ENCODE data around the gene BIRC7. TPM values are rescaled to one million over a fixed set of nuclear protein-coding genes. Genes with fewer than 3 reads are reported as not detected.
A peak's percentile ranks its signal among the peaks of the same experiment; 100 is the strongest.

BIRC7 gene
- total RNA-seq, 1 experiment from 2014 or later: 0.10 TPM

GRCh38 chr20:63226042-63226943 is 9.4 kb upstream of the BIRC7 start:
- H3K4me3 ChIP-seq: no peak overlapping the region
- no peak for DNase-seq
- H3K9me3 ChIP-seq (replicated peaks): no peaks in the 10 kb centered on the region
- H3K36me3 ChIP-seq: no peaks in the 10 kb centered on the region
- peaks cover 31% of the 10 kb centered on the region for H3K27me3 ChIP-seq
- H3K27ac ChIP-seq: no peak overlapping the region
- H3K4me1 ChIP-seq: peaks cover 29% of the 10 kb centered on the region

GRCh38 chr20:63227260-63227659 is 8.4 kb upstream of the BIRC7 start:
- Histone ChIP-seq H3K4me3 (no peak overlapping the region), H3K27ac (no peak overlapping the region), H3K4me1 (peaks cover 34% of the 10 kb centered on the region), H3K36me3 (no peaks in the 10 kb centered on the region), H3K9me3 (replicated peaks) (no peaks in the 10 kb centered on the region), H3K27me3 (peaks cover 35% of the 10 kb centered on the region)
- DNase-seq: no peak

GRCh38 chr20:63228806-63229205 is 6.9 kb upstream of the BIRC7 start:
- H3K4me1 ChIP-seq: peaks cover 41% of the 10 kb centered on the region
- no peak overlapping the region for H3K27ac ChIP-seq
- H3K27me3 ChIP-seq: peaks cover 49% of the 10 kb centered on the region
- DNase-seq: no peak
- H3K4me3 ChIP-seq: no peak overlapping the region
- H3K36me3 ChIP-seq: no peaks in the 10 kb centered on the region
- H3K9me3 ChIP-seq (replicated peaks): no peaks in the 10 kb centered on the region

DNA sequence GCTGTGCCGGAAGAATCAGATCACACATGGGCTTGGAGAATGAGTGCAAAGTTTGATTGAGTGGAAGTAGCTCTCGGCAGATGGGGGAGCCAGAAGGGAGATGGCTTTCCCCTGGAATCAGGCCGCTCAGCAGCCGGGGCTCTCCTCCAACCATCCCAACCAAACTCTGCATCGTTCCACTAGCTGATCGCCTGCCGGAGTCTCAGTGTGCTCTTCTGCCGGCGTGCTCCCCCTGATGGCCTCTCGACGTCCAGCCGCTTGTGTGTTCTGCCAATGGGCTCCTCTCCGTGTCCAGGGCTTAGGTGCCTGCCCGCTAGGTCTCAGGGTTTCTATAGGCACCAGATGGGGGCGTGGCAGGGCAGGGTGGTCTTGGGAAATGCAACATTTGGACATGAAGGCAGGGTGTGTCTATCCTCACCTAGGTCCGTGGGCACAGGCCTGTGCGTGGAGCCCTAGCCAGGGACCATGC is 4.9 kb upstream of the BIRC7 start:
- no peak overlapping the region for H3K4me3 ChIP-seq
- peaks cover 20% of the 10 kb centered on the region for H3K4me1 ChIP-seq
- H3K36me3 ChIP-seq: no peaks in the 10 kb centered on the region
- peak; percentile 68 to 80 for DNase-seq
- no peak overlapping the region for H3K27ac ChIP-seq
- H3K9me3 ChIP-seq (replicated peaks): no peaks in the 10 kb centered on the region
- peaks cover 64% of the 10 kb centered on the region for H3K27me3 ChIP-seq

- H3K4me1 ChIP-seq: peaks cover 17% of the 10 kb centered on the region
- H3K9me3 ChIP-seq (replicated peaks): no peaks in the 10 kb centered on the region
- H3K27me3 ChIP-seq: peaks cover 81% of the 10 kb centered on the region
- no peaks in the 10 kb centered on the region for H3K36me3 ChIP-seq
- no peak overlapping the region for H3K27ac ChIP-seq
- H3K4me3 ChIP-seq: no peak overlapping the region
- no peak for DNase-seq
Measured at GRCh38 chr20:63232235-63233060, 3.3 kb upstream of the BIRC7 start.

- Histone ChIP-seq H3K27ac (no peak overlapping the region), H3K4me1 (peaks cover 17% of the 10 kb centered on the region), H3K27me3 (peaks cover 84% of the 10 kb centered on the region), H3K9me3 (replicated peaks) (no peaks in the 10 kb centered on the region), H3K36me3 (no peaks in the 10 kb centered on the region), H3K4me3 (no peak overlapping the region)
- DNase-seq: no peak
Measured at GRCh38 chr20:63233061-63233344, 2.7 kb upstream of the BIRC7 start.

GRCh38 chr20:63233924-63234323 is 1.8 kb upstream of the BIRC7 start:
- H3K9me3 ChIP-seq (replicated peaks): no peaks in the 10 kb centered on the region
- no peak for DNase-seq
- H3K27me3 ChIP-seq: peaks cover 90% of the 10 kb centered on the region
- no peak overlapping the region for H3K4me3 ChIP-seq
- peaks cover 17% of the 10 kb centered on the region for H3K4me1 ChIP-seq
- no peak overlapping the region for H3K27ac ChIP-seq
- no peaks in the 10 kb centered on the region for H3K36me3 ChIP-seq

DNA sequence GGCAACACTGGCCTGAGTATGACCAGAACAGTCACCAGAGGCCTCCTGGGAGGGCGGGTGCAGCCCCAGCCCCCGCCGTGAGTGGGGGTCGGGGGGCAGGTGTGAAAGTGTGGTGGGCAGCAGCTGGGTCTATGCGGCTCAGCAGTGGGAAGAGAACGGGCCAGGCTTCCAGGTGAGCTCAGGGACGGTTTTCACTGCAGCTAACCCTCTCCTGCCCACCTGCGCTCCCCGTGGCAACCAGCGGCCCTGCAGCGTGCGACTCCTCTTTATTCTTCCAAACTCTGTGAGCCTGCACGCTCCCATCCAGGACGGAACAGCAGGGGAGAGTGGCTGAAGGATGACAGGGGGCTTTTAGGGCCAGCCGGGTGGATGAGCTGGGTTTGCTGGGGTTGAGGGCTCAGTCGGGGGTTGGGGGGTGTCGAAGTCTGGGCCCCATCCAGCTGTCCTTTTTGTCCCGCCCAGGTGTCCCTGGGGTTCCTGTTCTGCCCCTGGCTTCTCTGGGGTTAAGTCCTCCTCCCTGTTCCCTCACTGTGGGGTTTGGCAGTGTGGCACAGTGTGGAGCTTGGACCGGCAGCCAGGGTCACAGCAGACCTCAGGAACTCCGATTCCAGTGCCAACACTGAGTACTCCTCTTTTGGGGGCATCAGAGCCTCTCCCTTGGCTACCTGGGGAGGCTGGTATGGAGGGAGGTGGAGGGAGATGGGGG is 859 bp upstream of the BIRC7 start:
- peaks cover 90% of the 10 kb centered on the region for H3K27me3 ChIP-seq
- H3K36me3 ChIP-seq: no peaks in the 10 kb centered on the region
- H3K9me3 ChIP-seq (replicated peaks): no peaks in the 10 kb centered on the region
- H3K27ac ChIP-seq: no peak overlapping the region
- no peak overlapping the region for H3K4me3 ChIP-seq
- peaks cover 17% of the 10 kb centered on the region for H3K4me1 ChIP-seq
- no peak for DNase-seq

DNA sequence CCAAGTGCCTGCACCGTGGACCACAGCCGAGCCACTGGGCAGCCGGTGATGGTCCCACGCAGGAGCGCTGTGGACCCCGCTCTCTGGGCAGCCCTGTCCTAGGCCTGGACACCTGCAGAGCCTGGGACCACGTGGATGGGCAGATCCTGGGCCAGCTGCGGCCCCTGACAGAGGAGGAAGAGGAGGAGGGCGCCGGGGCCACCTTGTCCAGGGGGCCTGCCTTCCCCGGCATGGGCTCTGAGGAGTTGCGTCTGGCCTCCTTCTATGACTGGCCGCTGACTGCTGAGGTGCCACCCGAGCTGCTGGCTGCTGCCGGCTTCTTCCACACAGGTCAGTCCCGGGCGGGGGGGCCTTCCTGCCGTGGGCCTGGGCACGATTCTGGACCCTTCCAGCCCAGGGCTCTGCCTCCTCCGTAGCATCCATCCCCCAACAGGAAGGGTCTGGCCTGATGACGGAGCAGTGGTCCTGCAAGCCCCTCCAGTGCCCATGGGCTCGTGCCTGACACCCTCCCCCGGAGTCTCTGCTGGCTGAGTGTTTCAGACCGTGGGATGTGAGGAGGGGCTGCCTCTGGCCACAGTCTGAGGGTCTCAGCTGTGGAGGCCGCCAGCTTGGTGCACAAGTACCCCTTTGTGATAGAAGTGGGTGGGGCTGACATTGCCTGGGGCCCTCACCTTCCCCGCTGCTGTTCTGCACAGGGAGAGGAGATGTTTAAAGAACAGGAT is 572 bp downstream of the BIRC7 start:
- DNase-seq: no peak
- Histone ChIP-seq H3K4me1 (peaks cover 17% of the 10 kb centered on the region), H3K4me3 (no peak overlapping the region), H3K27me3 (peaks cover 89% of the 10 kb centered on the region), H3K36me3 (no peaks in the 10 kb centered on the region), H3K27ac (no peak overlapping the region), H3K9me3 (replicated peaks) (no peaks in the 10 kb centered on the region)

DNA sequence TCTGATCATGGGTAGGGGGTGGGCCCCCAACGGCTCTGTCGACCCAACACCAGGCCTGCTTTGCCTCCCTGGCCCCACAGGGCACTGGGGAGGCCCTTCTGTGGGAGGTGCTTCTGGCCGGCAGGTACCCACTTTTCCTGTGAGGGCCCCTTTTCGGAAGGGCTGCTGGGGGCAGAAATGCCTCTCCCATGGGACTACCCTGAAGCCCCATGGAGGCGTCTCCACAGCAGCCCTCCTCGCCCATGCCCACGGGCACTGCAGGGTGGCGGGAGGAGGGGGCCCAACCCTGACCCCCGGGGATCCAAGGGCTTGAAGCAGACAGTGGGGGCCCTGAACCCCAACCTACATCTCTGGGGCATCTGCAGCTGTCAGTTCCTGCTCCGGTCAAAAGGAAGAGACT is 2.3 kb downstream of the BIRC7 start:
- DNase-seq: no peak
- H3K27me3 ChIP-seq: peaks cover 78% of the 10 kb centered on the region
- H3K4me1 ChIP-seq: peaks cover 3% of the 10 kb centered on the region

DNA sequence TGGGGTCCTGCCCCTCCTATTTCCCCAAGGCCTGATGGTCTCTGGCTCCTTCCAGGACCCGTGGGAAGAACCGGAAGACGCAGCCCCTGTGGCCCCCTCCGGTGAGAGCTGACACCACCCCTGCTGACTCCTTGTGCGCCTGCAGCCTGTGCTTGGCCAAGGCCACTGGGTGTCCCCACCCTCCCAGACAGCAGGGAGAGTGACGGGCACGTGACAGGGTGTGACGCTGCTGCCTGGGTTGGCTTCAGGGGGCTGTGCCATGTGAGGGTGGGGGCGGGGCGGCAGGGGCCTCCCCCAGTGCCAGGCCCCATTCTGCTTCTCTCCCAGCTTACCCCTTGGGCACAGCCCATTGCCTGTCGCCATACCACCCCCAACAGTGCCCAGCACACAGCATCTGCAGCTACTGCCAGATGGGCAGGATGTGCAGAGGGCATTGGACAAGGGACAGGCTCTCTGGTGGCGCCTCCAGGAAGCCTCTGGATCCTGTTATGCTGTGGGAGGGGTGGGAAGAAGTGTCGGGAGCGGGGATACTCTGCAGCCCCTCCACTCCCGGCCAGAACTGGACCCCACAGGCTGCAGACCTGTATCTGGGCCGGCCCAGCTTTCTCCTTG is 2.9 kb downstream of the BIRC7 start:
- Histone ChIP-seq H3K27ac (no peak overlapping the region), H3K4me1 (peaks cover 2% of the 10 kb centered on the region), H3K36me3 (no peaks in the 10 kb centered on the region), H3K27me3 (peaks cover 75% of the 10 kb centered on the region), H3K4me3 (no peak overlapping the region), H3K9me3 (replicated peaks) (no peaks in the 10 kb centered on the region)
- no peak for DNase-seq

More for the DNA sequence above, 2.3 kb downstream of the BIRC7 start:
- Histone ChIP-seq H3K27ac (no peak overlapping the region), H3K36me3 (no peaks in the 10 kb centered on the region), H3K4me3 (no peak overlapping the region), H3K9me3 (replicated peaks) (no peaks in the 10 kb centered on the region)

GRCh38 chr20:63239431-63239830 is 3.7 kb downstream of the BIRC7 start:
- H3K9me3 ChIP-seq (replicated peaks): no peaks in the 10 kb centered on the region
- no peaks in the 10 kb centered on the region for H3K36me3 ChIP-seq
- H3K4me1 ChIP-seq: peaks cover 10% of the 10 kb centered on the region
- peaks cover 70% of the 10 kb centered on the region for H3K27me3 ChIP-seq
- H3K4me3 ChIP-seq: no peak overlapping the region
- H3K27ac ChIP-seq: no peak overlapping the region
- no peak for DNase-seq

- Histone ChIP-seq H3K27ac (no peak overlapping the region), H3K9me3 (replicated peaks) (no peaks in the 10 kb centered on the region), H3K36me3 (no peaks in the 10 kb centered on the region), H3K4me1 (peaks cover 10% of the 10 kb centered on the region), H3K27me3 (peaks cover 67% of the 10 kb centered on the region), H3K4me3 (no peak overlapping the region)
- DNase-seq: no peak
Measured at GRCh38 chr20:63240004-63240403, 4.3 kb downstream of the BIRC7 start.

- Histone ChIP-seq H3K9me3 (replicated peaks) (no peaks in the 10 kb centered on the region), H3K36me3 (no peaks in the 10 kb centered on the region), H3K4me3 (no peak overlapping the region), H3K27me3 (peaks cover 59% of the 10 kb centered on the region), H3K27ac (no peak overlapping the region), H3K4me1 (peaks cover 13% of the 10 kb centered on the region)
- no peak for DNase-seq
Measured at GRCh38 chr20:63241272-63241671, 5.6 kb downstream of the BIRC7 start.
